IPS-20b (cell line): Measurements from ENCODE around the gene NFASC.

ENCODE experiments used
- H3K27ac ChIP-seq: one replicate; pipeline ENCODE4 v1.5.1; 2013; ENCODE audit warnings: low read length
- H3K27me3 ChIP-seq: 2 replicates; pipeline ENCODE4 v1.6.1; 2013; ENCODE audit warnings: mild to moderate bottlenecking, low read length, inconsistent platforms; ENCODE audit not compliant: insufficient read depth
- H3K36me3 ChIP-seq: 2 replicates; pipeline ENCODE4 v1.6.1; 2013; ENCODE audit warnings: low read depth, mild to moderate bottlenecking, inconsistent platforms, low read length, moderate library complexity; ENCODE audit not compliant: insufficient read depth
- H3K4me1 ChIP-seq: 2 replicates; pipeline ENCODE4 v1.6.1; 2013; ENCODE audit warnings: mild to moderate bottlenecking, control low read depth, inconsistent platforms, low read length, moderate library complexity; ENCODE audit not compliant: insufficient read depth
- H3K4me3 ChIP-seq: 2 replicates; pipeline ENCODE4 v1.5.1; 2013; ENCODE audit warnings: mild to moderate bottlenecking, low read length, inconsistent platforms
- H3K9ac ChIP-seq: 2 replicates; pipeline ENCODE4 v1.6.1; 2013; ENCODE audit warnings: low read depth, mild to moderate bottlenecking, inconsistent platforms, low read length, moderate library complexity
- H3K9me3 ChIP-seq: 2 replicates; pipeline ENCODE4 v1.6.1; 2013; ENCODE audit warnings: mild to moderate bottlenecking, low read depth, low read length, inconsistent platforms; ENCODE audit not compliant: insufficient read depth

Gene NFASC

DNA sequence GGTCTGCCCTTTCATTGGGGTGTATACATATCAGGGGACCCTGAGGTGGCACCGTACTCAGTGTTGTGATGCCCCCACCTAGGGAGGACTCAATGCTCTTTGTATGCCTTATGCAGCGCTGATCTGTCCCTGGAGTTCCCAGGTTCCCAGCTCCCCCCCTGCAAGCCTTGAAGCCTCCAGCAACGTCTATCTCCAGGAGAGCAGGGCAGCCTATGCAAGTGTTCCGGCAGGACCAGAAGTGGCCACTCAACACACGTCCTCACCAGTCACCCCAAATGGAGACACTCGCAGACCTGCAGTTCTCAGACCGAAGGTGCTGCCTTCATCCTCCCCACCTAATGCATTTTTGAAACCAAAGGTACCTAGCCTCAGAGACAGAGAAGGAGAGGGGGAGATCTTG lies 147.1 kb downstream of the NFASC start:
- no peak overlapping the region for H3K27ac ChIP-seq
- H3K4me3 ChIP-seq, result no peak overlapping the region
- H3K9me3 ChIP-seq, result no peaks in the 10 kb centered on the region
- H3K9ac ChIP-seq, result no peak overlapping the region
- H3K4me1 ChIP-seq, result peaks cover 7% of the 10 kb centered on the region; the same call in 1 of the 2 replicates
- no peaks in the 10 kb centered on the region for H3K36me3 ChIP-seq
- H3K27me3 ChIP-seq, result peaks cover 25% of the 10 kb centered on the region; the same call in 1 of the 2 replicates

DNA sequence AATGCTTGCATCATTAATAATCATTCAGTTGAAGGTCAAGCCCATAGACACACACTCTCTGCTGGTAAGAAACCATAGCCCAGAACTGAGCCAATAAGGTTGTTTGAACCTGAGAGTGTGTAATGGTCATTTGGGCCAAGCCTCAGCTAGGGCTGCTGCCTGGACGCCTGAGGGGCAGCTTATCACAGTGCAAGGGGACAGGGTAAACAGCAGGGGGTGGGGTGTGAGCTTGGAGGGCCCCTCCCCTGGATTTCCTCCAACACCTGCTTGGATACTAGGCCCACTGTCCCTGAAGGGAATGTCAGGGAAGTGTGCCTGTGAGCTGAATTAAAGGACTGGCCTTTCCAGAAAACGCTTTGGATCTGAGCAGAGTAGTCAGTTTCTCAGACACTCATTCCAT lies 147.7 kb downstream of the NFASC start:
- H3K27me3 ChIP-seq, result peaks cover 22% of the 10 kb centered on the region; the same call in 1 of the 2 replicates

DNA sequence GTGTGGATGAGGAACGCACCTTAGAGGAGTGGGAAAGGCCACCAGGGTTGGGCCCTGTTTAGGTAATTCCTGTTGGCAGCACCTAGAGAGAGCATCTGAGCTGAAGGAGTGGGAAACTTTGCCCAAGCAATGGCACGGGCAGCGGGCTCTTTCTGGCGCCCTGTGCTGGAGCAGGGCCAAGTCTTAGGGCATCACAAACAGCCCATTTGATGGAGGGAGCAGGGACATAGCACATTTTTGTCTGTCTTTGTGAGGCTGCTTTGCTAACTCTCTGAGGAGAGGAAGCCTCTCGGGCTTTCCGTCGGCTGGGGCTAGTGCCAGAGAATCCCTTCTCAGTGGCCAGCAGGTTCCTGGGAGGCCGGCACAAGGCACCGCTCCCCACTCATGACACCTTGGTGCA lies 149.8 kb downstream of the NFASC start:
- H3K9ac ChIP-seq, result no peak overlapping the region
- H3K36me3 ChIP-seq, result no peaks in the 10 kb centered on the region
- H3K4me3 ChIP-seq, result no peak overlapping the region
- H3K4me1 ChIP-seq, result peaks cover under 1% of the 10 kb centered on the region; the same call in 1 of the 2 replicates
- no peaks in the 10 kb centered on the region for H3K9me3 ChIP-seq
- peaks cover 30% of the 10 kb centered on the region; the same call in 1 of the 2 replicates for H3K27me3 ChIP-seq
- H3K27ac ChIP-seq, result no peak overlapping the region

More for the DNA sequence above, 147.7 kb downstream of the NFASC start:
- H3K27ac ChIP-seq, result no peak overlapping the region
- no peaks in the 10 kb centered on the region for H3K9me3 ChIP-seq
- no peaks in the 10 kb centered on the region for H3K36me3 ChIP-seq
- no peak overlapping the region for H3K9ac ChIP-seq
- H3K4me1 ChIP-seq, result peaks cover 5% of the 10 kb centered on the region; the same call in 1 of the 2 replicates
- no peak overlapping the region for H3K4me3 ChIP-seq

DNA sequence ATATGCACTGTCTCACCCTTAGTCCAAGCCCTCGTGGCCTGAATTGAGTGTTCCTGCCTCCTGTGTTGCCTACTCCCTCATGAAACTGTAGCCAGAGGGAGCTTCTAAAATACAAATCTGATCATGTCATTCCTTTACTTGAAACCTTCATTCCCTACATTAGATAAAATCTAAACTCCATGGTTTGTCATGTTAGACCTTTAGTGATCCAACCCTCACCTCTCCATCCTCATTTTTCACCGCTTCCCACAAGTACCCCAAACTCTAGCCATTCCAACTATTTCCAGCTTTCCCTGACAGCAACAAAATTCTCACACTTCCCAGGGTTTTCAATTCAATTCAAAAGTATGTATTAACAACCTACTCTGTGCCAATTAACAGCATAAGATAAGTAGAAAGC lies 154.0 kb downstream of the NFASC start:
- no peak overlapping the region for H3K4me3 ChIP-seq
- no peak overlapping the region for H3K27ac ChIP-seq
- no peaks in the 10 kb centered on the region for H3K36me3 ChIP-seq
- H3K27me3 ChIP-seq, result peaks cover 39% of the 10 kb centered on the region; the same call in 1 of the 2 replicates
- no peaks in the 10 kb centered on the region for H3K9me3 ChIP-seq
- no peak overlapping the region for H3K9ac ChIP-seq
- peaks cover 11% of the 10 kb centered on the region; the same call in 1 of the 2 replicates for H3K4me1 ChIP-seq

DNA sequence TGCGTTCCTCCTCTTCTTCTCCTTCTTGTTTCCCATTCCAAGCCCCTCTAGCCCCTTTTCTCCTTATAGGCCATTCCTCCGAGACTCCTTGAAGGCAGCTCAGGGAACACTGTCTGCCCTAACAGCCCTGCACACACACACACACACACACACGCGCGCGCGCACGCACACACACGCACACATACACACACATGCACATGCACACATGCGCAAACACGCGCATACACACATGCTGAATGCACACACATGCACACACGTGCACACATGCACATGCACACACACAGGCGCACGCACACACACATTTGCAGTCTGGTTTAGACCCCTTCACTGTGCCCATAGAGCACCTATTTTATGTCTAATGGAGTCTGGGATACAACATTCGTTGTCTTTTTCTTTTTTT lies 154.6 kb downstream of the NFASC start:
- no peak overlapping the region for H3K4me3 ChIP-seq
- H3K27me3 ChIP-seq, result peaks cover 34% of the 10 kb centered on the region; the same call in 1 of the 2 replicates
- no peak overlapping the region for H3K9ac ChIP-seq
- H3K27ac ChIP-seq, result no peak overlapping the region
- H3K36me3 ChIP-seq, result no peaks in the 10 kb centered on the region
- H3K9me3 ChIP-seq, result no peaks in the 10 kb centered on the region
- H3K4me1 ChIP-seq, result peaks cover 11% of the 10 kb centered on the region; the same call in 1 of the 2 replicates

DNA sequence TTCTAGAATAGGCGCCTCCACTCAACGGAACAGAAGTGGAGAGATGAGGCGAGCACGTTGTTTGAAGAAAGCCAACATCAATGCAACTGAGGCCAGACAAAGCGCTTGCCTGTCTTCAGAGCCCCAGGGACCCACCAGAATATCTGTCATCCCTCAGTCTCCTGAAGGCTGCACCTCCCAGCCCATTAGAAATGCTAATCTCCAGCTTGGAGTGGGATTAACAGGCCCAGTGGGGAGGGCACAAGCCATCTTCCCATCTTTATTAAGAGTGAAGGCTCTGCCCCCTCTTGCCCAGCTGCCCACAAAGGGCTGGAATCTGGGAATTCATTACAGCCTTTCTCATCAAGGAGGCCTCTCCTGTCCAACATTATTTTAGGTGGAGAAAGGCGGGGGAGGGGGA lies 155.5 kb downstream of the NFASC start:
- peaks cover 11% of the 10 kb centered on the region; the same call in 1 of the 2 replicates for H3K4me1 ChIP-seq
- H3K27me3 ChIP-seq, result peaks cover 30% of the 10 kb centered on the region; the same call in 1 of the 2 replicates
- H3K9me3 ChIP-seq, result no peaks in the 10 kb centered on the region
- H3K4me3 ChIP-seq, result no peak overlapping the region
- H3K9ac ChIP-seq, result no peak overlapping the region
- H3K27ac ChIP-seq, result no peak overlapping the region
- H3K36me3 ChIP-seq, result no peaks in the 10 kb centered on the region

DNA sequence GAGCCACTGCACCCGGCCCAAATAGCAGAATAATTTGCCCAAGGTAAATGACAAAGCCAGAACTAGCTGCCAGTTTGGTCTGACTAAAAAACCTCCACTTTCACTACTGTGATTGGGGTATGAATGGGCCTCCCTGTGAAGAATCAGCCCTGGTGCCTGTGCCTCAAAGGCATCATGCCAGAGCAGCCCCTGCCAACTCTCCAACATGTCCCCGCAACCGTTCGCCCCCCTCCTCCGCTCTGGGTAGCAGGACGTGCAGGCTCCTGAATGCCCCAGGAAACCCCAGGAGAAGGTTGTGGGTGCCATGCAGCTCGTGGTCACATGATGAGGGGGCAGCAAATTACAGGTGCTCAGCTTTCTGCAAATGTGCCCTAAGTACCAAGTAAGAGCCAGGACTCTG lies 157.7 kb downstream of the NFASC start:
- no peak overlapping the region for H3K27ac ChIP-seq
- H3K4me3 ChIP-seq, result no peak overlapping the region
- no peaks in the 10 kb centered on the region for H3K36me3 ChIP-seq
- no peak overlapping the region for H3K9ac ChIP-seq
- no peaks in the 10 kb centered on the region for H3K9me3 ChIP-seq
- H3K4me1 ChIP-seq, result peaks cover 11% of the 10 kb centered on the region; the same call in 1 of the 2 replicates
- H3K27me3 ChIP-seq, result peaks cover 31% of the 10 kb centered on the region; the same call in 1 of the 2 replicates

DNA sequence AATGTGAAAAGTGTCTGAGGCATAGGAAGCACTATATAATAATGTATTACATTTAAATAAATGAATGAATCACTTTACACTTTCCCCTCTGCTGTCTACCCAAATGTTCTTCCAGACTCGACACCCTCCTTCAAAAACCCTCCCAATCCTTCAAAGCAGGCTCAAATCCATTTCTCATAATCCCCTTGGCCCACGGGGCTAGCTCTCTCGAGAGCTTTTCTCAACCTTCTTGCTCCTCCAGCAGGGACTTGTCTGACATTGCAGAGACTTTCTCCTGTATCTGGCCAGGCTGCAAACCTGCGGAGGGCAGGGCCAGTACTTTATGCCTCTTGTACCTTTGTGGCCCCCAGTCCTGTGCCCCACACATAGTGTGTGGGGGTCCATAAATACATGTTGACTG lies 158.3 kb downstream of the NFASC start:
- peaks cover 11% of the 10 kb centered on the region; the same call in 1 of the 2 replicates for H3K4me1 ChIP-seq
- H3K36me3 ChIP-seq, result no peaks in the 10 kb centered on the region
- H3K4me3 ChIP-seq, result no peak overlapping the region
- no peak overlapping the region for H3K9ac ChIP-seq
- H3K27ac ChIP-seq, result no peak overlapping the region
- H3K27me3 ChIP-seq, result peaks cover 31% of the 10 kb centered on the region; the same call in 1 of the 2 replicates
- H3K9me3 ChIP-seq, result no peaks in the 10 kb centered on the region

DNA sequence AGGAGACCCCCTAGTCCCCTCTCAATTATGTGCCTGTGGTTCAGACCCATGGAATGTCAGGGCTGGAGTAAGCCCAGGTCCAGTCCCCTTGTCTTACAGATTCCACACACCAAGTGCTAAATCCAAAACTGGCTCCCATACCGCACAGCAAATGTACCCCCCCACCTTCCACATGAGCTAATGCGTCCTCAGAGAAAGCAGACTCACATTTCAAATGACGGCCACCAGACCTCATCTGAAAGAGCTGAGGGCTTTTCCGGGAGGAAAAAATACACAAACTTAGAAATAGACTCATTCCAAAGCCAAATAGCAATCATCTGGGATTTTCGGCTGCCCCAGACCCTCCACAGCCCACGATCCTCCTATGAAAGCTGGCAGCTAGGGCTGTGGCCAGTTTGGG lies 159.6 kb downstream of the NFASC start:
- no peak overlapping the region for H3K9ac ChIP-seq
- no peak overlapping the region for H3K27ac ChIP-seq
- peaks cover 11% of the 10 kb centered on the region; the same call in 1 of the 2 replicates for H3K4me1 ChIP-seq
- H3K4me3 ChIP-seq, result no peak overlapping the region
- no peaks in the 10 kb centered on the region for H3K9me3 ChIP-seq
- H3K36me3 ChIP-seq, result no peaks in the 10 kb centered on the region
- H3K27me3 ChIP-seq, result peaks cover 26% of the 10 kb centered on the region; the same call in 1 of the 2 replicates

DNA sequence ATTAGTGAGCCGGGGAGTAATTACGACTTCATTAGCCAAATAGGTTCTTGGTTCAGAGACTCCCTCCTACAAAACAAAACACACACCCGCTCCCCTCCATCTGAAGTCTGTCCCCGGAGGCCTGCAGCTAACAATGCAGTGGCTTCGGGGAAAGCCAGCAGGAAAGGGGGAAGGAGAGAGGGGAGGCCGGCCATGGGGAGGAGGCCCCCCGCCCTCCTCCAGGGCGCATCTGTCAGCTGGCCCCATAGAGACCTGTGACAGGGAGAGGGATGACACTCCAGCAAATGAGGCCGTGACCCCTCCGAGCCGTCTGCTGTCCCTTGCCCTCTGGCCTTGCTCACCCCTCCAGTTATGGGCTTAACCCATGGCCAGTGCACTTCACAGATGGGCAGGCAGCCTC lies 160.2 kb downstream of the NFASC start:
- no peak overlapping the region for H3K9ac ChIP-seq
- peaks cover 20% of the 10 kb centered on the region; the same call in 1 of the 2 replicates for H3K27me3 ChIP-seq
- no peak overlapping the region for H3K4me3 ChIP-seq
- peaks cover 7% of the 10 kb centered on the region; the same call in 1 of the 2 replicates for H3K4me1 ChIP-seq
- no peak overlapping the region for H3K27ac ChIP-seq
- no peaks in the 10 kb centered on the region for H3K9me3 ChIP-seq
- H3K36me3 ChIP-seq, result no peaks in the 10 kb centered on the region

DNA sequence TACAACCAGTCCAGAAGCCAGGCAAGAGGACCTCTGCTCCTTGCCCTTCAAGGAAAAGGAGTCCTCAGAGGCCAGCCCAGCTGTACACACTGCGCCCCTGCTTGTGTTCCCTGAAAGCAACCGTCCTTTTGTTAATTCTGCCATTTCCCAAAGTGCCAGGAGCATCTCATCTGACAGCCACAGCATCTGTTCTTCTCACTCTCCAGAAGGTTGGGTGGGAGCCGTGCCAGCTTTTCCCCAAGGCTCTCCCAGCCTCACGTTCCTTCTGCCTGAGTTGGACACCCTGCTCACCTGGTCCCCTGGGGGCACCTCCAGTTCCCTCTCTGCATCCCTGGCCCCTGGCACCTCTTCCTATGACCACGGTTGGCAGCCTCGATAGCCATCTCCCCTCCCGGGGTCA lies 161.8 kb downstream of the NFASC start:
- Histone ChIP-seq H3K4me1 (no peaks in the 10 kb centered on the region), H3K9me3 (no peaks in the 10 kb centered on the region; the same call in 1 of the 2 replicates), H3K27ac (no peak overlapping the region), H3K36me3 (no peaks in the 10 kb centered on the region), H3K27me3 (peaks cover 17% of the 10 kb centered on the region; the same call in 1 of the 2 replicates), H3K4me3 (no peak overlapping the region), H3K9ac (no peak overlapping the region)

DNA sequence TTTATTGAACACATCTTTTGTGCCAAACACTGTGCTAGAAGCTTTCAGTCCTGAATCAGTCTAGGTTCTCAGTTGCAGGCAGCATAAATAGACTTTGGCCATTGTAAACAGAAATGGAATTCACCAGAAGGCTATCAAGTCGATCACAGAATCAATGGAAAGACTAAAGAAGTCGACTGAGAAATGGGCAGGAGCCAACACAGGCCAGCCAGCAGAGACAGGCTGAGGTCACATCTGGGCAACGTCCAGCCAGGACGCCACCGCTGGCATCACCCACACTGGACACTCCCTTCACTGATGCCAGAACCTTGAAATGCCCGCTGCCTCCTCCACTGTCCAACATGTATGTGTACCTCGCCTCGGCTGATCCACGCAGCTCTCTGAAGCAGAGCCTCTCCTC lies 166.9 kb downstream of the NFASC start:
- Histone ChIP-seq H3K4me3 (no peak overlapping the region), H3K4me1 (no peaks in the 10 kb centered on the region), H3K9ac (no peak overlapping the region), H3K27me3 (peaks cover 43% of the 10 kb centered on the region), H3K36me3 (no peaks in the 10 kb centered on the region), H3K9me3 (no peaks in the 10 kb centered on the region; the same call in 1 of the 2 replicates), H3K27ac (no peak overlapping the region)
